Mesodermal cell (in vitro differentiated cells): ENCODE data around the gene ITSN1.

Experiments
- H3K27ac ChIP-seq: 2 replicates; pipeline ENCODE4 v1.7.0; 2013; ENCODE audit warnings: mild to moderate bottlenecking, low read depth, low read length, moderate library complexity; ENCODE audit not compliant: severe bottlenecking
- H3K36me3 ChIP-seq: 2 replicates; pipeline ENCODE4 v1.7.1; 2013; ENCODE audit warnings: mild to moderate bottlenecking, low read length, moderate library complexity; ENCODE audit not compliant: control insufficient read depth, insufficient read depth
- H3K4me1 ChIP-seq: one replicate; pipeline ENCODE4 v1.7.1; 2013; ENCODE audit warnings: mild to moderate bottlenecking, low read length; ENCODE audit not compliant: insufficient read depth, control insufficient read depth, poor library complexity, severe bottlenecking
- H3K4me3 ChIP-seq: 2 replicates; pipeline ENCODE4 v1.7.0; 2013; ENCODE audit warnings: low read length, control low read depth, mild to moderate bottlenecking; ENCODE audit not compliant: insufficient read depth, poor library complexity, severe bottlenecking; ENCODE audit errors: extremely low read depth
- H3K9me3 ChIP-seq: 2 replicates; pipeline ENCODE4 v1.7.1; 2013; ENCODE audit warnings: mild to moderate bottlenecking, low read length, moderate library complexity; ENCODE audit not compliant: control insufficient read depth
- WGBS, 2 experiments: methylation state at CpG; one replicate each; pipeline ENCODE4 v1.1.5; 2013; ENCODE audit warnings: missing lambda C conversion rate in 2 of 2; ENCODE audit not compliant: insufficient coverage in 2 of 2; 5-methylcytosine and 5-hydroxymethylcytosine counted together

ITSN1 gene

DNA sequence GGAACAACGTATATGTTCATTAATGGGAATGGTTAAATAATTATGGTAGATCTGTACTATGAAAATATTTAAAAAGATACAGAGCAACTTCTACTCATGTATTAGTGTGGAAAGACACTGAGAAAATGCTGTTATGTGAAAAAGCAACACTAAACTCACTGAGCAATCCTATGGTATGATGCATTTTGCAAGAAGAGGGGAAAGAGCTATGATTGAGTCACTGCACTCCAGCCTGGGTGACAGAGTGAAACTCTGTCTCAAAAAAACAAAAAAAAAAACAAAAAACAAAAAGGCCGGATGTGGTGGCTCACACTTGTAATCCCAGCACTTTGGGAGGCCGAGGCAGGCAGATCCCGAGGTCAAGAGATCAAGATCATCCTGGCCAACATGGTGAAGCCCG is 228.9 kb downstream of the ITSN1 start:
- Histone ChIP-seq H3K36me3 (no peaks in the 10 kb centered on the region), H3K9me3 (no peaks in the 10 kb centered on the region), H3K4me3 (no peak overlapping the region), H3K27ac (no peak overlapping the region), H3K4me1 (no peaks in the 10 kb centered on the region)
- WGBS, 2 experiments: 87 to 96% methylated on average over 3 to 4 of the region's 5 CpGs

DNA sequence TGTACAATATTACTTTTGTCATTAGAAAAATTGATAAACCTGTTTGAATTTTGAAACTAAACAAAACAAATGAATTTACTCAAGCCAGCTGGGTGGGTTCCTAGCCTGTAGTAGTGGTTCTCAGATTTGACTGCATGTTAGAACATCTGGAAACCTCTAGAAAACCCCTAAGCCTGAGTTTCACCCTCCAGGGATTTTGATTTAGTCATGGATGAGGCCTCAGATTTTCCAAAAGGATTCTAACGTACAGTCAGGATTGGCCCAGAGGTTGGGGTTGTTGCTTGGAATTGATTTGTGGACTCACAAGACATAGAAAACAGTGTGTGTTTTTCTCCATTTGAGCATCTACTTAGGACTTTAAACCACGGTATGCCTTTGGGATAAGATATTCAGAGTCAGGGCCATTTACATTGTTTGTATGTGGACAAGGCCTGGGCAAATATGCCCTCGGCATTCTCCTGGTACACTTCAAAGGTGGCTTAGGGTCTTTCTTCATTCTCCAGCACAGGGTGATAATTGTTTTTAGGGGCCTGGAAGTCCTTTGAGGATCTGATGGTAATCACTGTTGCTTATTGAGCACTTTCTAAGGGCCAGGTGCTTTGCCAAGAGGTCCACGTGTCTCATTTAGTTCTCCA is 230.7 kb downstream of the ITSN1 start:
- no peak overlapping the region for H3K27ac ChIP-seq
- WGBS, 2 experiments: 95 to 98% methylated on average over 4 of the region's 4 CpGs
- no peak overlapping the region for H3K4me3 ChIP-seq
- H3K9me3 ChIP-seq: no peaks in the 10 kb centered on the region
- no peaks in the 10 kb centered on the region for H3K36me3 ChIP-seq
- H3K4me1 ChIP-seq: no peaks in the 10 kb centered on the region

DNA sequence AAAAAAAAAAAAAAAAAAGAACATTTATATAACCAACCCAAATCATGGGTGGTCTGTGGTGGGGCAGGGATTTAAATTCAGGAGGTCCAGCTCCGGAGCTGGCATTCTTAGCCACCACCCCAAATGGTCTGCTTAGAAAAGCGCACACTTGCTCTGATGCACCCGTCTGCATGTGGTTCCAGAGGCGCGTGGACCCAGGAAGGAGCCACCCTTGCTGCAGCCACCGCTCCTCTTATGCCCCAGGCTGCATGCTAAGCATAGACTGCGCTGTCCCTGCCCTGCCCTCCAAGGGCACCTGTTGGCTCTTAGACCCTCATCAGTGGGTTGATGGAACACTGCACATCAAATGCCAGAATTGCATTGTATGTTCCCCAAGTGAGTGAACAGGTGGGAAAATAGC is 231.9 kb downstream of the ITSN1 start:
- 96 to 100% methylated on average over 6 to 7 of the region's 7 CpGs for WGBS, 2 experiments
- H3K27ac ChIP-seq: no peak overlapping the region
- H3K4me1 ChIP-seq: no peaks in the 10 kb centered on the region
- H3K36me3 ChIP-seq: no peaks in the 10 kb centered on the region
- no peaks in the 10 kb centered on the region for H3K9me3 ChIP-seq
- no peak overlapping the region for H3K4me3 ChIP-seq

DNA sequence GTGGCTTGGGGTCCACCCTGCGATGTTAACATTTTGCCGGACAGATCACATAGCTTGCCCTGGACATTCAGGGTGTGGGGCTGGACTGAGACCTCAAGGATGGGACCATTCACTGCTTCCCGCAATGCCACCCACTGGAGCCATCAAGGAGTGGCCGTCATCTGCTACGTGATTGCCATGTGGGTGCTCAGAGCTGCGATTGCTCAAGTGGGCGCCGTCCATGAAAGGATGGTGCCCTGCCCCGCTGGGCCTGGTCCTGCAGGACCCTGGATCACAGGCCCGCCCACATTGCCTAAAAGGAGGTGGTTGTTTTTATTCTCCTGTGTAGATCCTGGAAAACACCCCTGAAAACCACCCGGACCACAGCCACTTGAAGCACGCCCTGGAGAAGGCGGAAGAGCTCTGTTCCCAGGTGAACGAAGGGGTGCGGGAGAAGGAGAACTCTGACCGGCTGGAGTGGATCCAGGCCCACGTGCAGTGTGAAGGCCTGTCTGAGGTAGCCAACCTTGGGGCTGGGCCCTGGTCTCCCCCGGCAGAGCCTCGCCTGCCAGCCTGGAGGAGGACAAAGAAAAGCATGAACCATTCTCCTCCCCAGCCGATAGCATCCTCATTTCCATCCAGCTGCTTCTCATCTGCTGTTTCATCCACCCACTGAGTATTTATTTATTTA is 232.9 kb downstream of the ITSN1 start:
- H3K27ac ChIP-seq: no peak overlapping the region
- H3K36me3 ChIP-seq: no peaks in the 10 kb centered on the region
- no peak overlapping the region for H3K4me3 ChIP-seq
- 94 to 95% methylated on average over 15 to 18 of the region's 20 CpGs for WGBS, 2 experiments
- H3K4me1 ChIP-seq: no peaks in the 10 kb centered on the region
- no peaks in the 10 kb centered on the region for H3K9me3 ChIP-seq

DNA sequence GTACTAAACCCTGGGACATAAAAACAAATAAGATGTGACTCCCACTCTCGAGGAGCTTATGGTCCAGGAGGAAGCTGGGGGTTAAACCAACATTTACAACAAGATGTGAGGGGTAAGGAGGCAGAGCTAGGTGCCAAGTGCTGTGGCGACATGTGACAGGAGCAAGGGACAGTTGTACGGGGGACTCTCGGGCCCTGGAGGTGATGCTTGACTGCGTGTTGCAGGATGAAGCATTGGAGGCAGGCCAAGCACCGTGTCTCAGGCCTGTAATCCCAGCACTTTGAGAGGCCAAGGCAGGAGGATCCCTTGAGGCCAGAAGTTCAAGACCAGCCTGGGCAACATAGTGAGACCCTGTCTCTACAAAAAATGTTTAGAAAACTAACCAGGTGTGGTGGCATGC is 236.5 kb downstream of the ITSN1 start:
- Histone ChIP-seq H3K36me3 (no peaks in the 10 kb centered on the region), H3K27ac (no peak overlapping the region), H3K4me3 (no peak overlapping the region), H3K9me3 (no peaks in the 10 kb centered on the region), H3K4me1 (no peaks in the 10 kb centered on the region)
- 90 to 94% methylated on average over 5 to 6 of the region's 6 CpGs for WGBS, 2 experiments

DNA sequence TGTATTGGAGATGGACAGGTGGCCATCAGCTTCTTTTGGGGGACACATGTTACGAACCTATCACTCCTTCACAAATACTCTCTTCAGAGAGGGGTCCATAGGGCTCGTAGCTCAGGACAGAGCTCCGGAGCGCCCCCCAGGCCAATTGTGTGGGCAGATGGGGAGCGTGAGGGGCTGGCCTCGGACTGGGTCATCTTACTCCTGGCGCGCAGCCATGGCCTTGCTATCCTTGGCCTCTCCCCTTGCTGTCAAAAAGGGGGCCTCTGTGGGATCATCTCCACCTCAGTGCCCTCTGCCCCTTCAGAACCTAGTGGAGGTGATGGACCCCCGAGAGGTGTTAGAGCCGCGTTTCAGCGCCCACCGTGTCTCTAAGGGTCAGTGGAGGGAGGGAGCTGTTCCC is 238.3 kb downstream of the ITSN1 start:
- Histone ChIP-seq H3K4me3 (no peak overlapping the region), H3K27ac (no peak overlapping the region), H3K9me3 (no peaks in the 10 kb centered on the region), H3K4me1 (no peaks in the 10 kb centered on the region), H3K36me3 (no peaks in the 10 kb centered on the region)
- WGBS, 2 experiments: 88 to 96% methylated on average over 12 to 13 of the region's 13 CpGs

DNA sequence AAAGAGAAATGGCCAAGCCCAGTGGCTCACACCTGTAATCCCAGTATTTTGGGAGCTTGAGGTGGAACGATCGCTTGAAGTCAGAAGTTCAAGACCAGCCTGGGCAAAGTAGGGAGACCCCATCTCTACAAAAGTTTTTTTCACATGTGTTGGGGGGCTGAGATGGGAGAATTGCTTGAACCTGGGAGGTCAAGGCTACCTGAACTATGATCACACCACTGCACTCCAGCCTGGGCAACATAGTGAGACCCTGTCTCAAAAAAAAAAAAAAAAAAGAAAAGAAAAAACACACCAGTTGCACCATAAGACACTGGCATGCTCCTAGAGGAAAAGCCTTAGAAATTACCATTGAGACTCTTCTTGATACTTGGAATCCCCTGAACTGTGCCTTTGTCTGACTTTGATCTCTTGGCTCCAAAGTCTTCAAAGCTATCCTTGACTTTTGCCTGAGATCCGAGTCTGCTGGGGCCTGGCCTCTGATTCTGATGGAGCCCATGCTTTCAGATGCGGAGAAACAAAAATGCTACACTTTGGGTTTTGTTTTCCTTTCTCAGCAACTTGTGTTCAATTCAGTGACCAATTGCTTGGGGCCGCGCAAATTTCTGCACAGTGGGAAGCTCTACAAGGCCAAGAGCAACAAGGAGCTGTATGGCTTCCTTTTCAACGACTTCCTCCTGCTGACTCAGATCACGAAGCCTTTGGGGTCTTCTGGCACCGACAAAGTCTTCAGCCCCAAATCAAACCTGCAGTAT is 239.6 kb downstream of the ITSN1 start:
- H3K4me3 ChIP-seq: no peak overlapping the region
- no peaks in the 10 kb centered on the region for H3K4me1 ChIP-seq
- H3K9me3 ChIP-seq: no peaks in the 10 kb centered on the region
- WGBS, 2 experiments: 85 to 98% methylated on average over 6 to 7 of the region's 9 CpGs
- no peaks in the 10 kb centered on the region for H3K36me3 ChIP-seq
- no peak overlapping the region for H3K27ac ChIP-seq

DNA sequence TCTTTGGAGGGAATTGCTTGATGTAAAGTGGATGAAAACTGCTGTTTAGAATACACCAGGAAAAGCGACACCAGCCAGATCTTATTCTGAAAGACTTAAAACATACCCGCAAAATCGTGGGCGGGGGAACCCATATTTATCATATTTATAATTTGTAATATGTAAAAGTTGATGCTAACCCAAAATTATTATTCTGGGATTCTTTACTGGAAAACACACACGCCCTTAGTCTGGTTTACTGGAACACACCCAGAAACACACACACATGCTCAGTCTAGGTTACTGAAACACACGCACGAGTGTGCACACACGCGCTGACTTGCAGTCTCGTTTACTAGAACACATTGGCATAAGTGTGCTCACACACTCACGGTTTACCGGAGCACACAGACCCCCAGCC is 240.8 kb downstream of the ITSN1 start:
- Histone ChIP-seq H3K4me3 (no peak overlapping the region), H3K4me1 (no peaks in the 10 kb centered on the region), H3K9me3 (no peaks in the 10 kb centered on the region), H3K27ac (no peak overlapping the region), H3K36me3 (no peaks in the 10 kb centered on the region)
- WGBS, 2 experiments: 91 to 97% methylated on average over 8 of the region's 12 CpGs

DNA sequence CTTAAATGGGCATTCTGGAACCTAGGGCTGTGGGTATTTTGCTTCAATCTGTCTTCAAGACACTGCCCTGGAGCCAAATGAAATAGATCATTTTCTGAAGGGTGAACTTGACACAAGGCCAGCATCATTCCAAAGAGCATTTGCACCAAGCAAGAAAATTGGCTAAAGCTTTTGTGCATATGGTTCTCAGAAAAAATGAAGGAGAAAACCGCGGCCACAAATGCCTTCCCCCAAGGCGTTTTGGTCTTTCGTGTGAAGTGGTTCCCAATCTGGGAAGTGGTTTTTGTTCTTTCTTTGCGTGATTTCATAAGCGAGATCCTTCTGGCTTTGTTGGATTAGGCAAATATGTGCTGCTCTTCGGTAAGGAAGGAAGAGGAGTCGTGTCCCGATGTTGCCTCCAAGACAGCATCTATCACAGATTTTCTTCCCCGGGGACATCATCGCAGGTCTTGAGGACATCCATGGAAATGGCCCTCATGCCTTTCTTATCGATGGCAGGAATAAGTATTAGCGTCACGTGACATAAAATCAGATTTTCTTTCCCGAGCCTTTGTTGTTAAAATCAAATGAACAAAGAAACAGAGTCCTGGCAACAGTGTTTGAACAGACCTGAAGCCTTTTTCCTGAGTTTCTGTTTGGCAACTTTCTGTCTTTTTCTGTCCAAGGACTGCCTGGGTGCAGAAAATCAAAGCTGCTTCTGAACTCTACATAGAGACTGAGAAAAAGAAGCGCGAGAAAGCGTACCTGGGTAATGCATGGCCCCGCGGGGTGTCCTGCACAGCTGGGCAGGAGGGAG is 242.3 kb downstream of the ITSN1 start:
- no peaks in the 10 kb centered on the region for H3K36me3 ChIP-seq
- H3K27ac ChIP-seq: no peak overlapping the region
- WGBS, 2 experiments: 89 to 94% methylated on average over 20 of the region's 20 CpGs
- no peaks in the 10 kb centered on the region for H3K4me1 ChIP-seq
- H3K4me3 ChIP-seq: no peak overlapping the region
- H3K9me3 ChIP-seq: no peaks in the 10 kb centered on the region

DNA sequence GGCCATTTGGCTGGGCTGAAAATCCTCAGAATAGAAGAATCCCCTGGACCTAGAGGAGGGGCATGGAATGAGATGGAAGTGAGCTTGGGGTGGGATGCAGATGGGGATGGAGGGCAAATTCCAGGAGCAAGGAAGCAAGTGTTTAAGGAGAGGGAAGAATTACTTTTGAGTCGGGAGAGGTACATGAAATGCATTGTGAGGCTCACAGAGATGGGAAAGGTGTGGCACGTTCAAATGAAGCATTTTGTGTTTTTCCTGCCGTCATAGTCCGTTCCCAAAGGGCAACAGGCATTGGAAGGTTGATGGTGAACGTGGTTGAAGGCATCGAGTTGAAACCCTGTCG is 242.8 kb downstream of the ITSN1 start:
- 95 to 96% methylated on average over 7 of the region's 7 CpGs for WGBS, 2 experiments
- Histone ChIP-seq H3K4me1 (no peaks in the 10 kb centered on the region), H3K9me3 (no peaks in the 10 kb centered on the region), H3K36me3 (no peaks in the 10 kb centered on the region), H3K4me3 (no peak overlapping the region), H3K27ac (no peak overlapping the region)
